ENCODE measurements around the gene MAT2B. TPM values are rescaled to one million over a fixed set of nuclear protein-coding genes. Genes with fewer than 3 reads are reported as not detected.

The MAT2B gene
- total RNA-seq, 1 donor from 2014 or later: 44.6 TPM

- H3K4me1 Mint-ChIP-seq: no peaks in the 10 kb centered on the region
- H3K27me3 Mint-ChIP-seq (ENCODE audit: low read depth): peaks cover 17% of the 10 kb centered on the region
- no peak overlapping the region for H3K27ac Mint-ChIP-seq
- no peak for TF ChIP-seq CTCF (IDR thresholded peaks at IDR 0.05; ENCODE audit: unreplicated experiment)
- no peaks in the 10 kb centered on the region for H3K9me3 Mint-ChIP-seq
- H3K4me3 Mint-ChIP-seq: no peak overlapping the region
- DNase-seq (ENCODE audit: low spot score in 2 of 2, unreplicated experiment in 2 of 2): no peak
- H3K36me3 Mint-ChIP-seq: no peaks in the 10 kb centered on the region
Observed at GRCh38 chr5:163542771-163543170, 37.4 kb downstream of the MAT2B start.

- DNase-seq (ENCODE audit: low spot score in 2 of 2, unreplicated experiment in 2 of 2): no peak
- Mint-ChIP-seq H3K27me3 (ENCODE audit: low read depth) (peaks cover 16% of the 10 kb centered on the region), H3K4me3 (no peak overlapping the region), H3K36me3 (no peaks in the 10 kb centered on the region), H3K27ac (no peak overlapping the region), H3K4me1 (no peaks in the 10 kb centered on the region), H3K9me3 (no peaks in the 10 kb centered on the region)
- no peak for TF ChIP-seq CTCF (IDR thresholded peaks at IDR 0.05; ENCODE audit: unreplicated experiment)
Observed at GRCh38 chr5:163544041-163544440, 38.6 kb downstream of the MAT2B start.

GRCh38 chr5:163544836-163545235, 39.4 kb downstream of the MAT2B start:
- H3K27ac Mint-ChIP-seq: no peak overlapping the region
- TF ChIP-seq CTCF (IDR thresholded peaks at IDR 0.05; ENCODE audit: unreplicated experiment): no peak

GRCh38 chr5:163548649-163549048, 43.2 kb downstream of the MAT2B start:
- Mint-ChIP-seq H3K27me3 (ENCODE audit: low read depth) (peaks cover 22% of the 10 kb centered on the region), H3K36me3 (no peaks in the 10 kb centered on the region), H3K27ac (no peak overlapping the region), H3K4me3 (no peak overlapping the region), H3K4me1 (no peaks in the 10 kb centered on the region), H3K9me3 (no peaks in the 10 kb centered on the region)
- no peak for TF ChIP-seq CTCF (IDR thresholded peaks at IDR 0.05; ENCODE audit: unreplicated experiment)
- no peak for DNase-seq (ENCODE audit: low spot score in 2 of 2, unreplicated experiment in 2 of 2)

More at GRCh38 chr5:163544836-163545235, 39.4 kb downstream of the MAT2B start:
- Mint-ChIP-seq H3K9me3 (no peaks in the 10 kb centered on the region), H3K4me1 (no peaks in the 10 kb centered on the region), H3K27me3 (ENCODE audit: low read depth) (peaks cover 17% of the 10 kb centered on the region), H3K36me3 (no peaks in the 10 kb centered on the region), H3K4me3 (no peak overlapping the region)
- no peak for DNase-seq (ENCODE audit: low spot score in 2 of 2, unreplicated experiment in 2 of 2)

- Mint-ChIP-seq H3K27me3 (ENCODE audit: low read depth) (peaks cover 20% of the 10 kb centered on the region), H3K9me3 (no peaks in the 10 kb centered on the region), H3K36me3 (no peaks in the 10 kb centered on the region), H3K4me1 (no peaks in the 10 kb centered on the region), H3K27ac (no peak overlapping the region), H3K4me3 (no peak overlapping the region)
- DNase-seq (ENCODE audit: low spot score in 2 of 2, unreplicated experiment in 2 of 2): no peak
- no peak for TF ChIP-seq CTCF (IDR thresholded peaks at IDR 0.05; ENCODE audit: unreplicated experiment)
Observed at GRCh38 chr5:163551156-163551555, 45.7 kb downstream of the MAT2B start.

GRCh38 chr5:163552536-163552935, 47.1 kb downstream of the MAT2B start:
- H3K27me3 Mint-ChIP-seq (ENCODE audit: low read depth): peaks cover 23% of the 10 kb centered on the region
- H3K27ac Mint-ChIP-seq: no peak overlapping the region
- H3K4me1 Mint-ChIP-seq: no peaks in the 10 kb centered on the region
- no peak for DNase-seq (ENCODE audit: low spot score in 2 of 2, unreplicated experiment in 2 of 2)
- no peaks in the 10 kb centered on the region for H3K36me3 Mint-ChIP-seq
- TF ChIP-seq CTCF (IDR thresholded peaks at IDR 0.05; ENCODE audit: unreplicated experiment): no peak
- H3K4me3 Mint-ChIP-seq: no peak overlapping the region
- peaks cover 4% of the 10 kb centered on the region for H3K9me3 Mint-ChIP-seq
